Esophagus muscularis mucosa (tissue), 4 donors: ENCODE results near the gene CNNM2. TPM values are rescaled to one million over a fixed set of nuclear protein-coding genes. Genes with fewer than 3 reads are reported as not detected.

ENCODE experiments used
- DNase-seq: peaks from one replicate; pipeline ENCODE4 v3.0.0-alpha.2; 2017; ENCODE audit errors: extremely low spot score
- H3K27ac ChIP-seq, 4 donors: fragments of 200-600 bp; sonication (generic); replicated peaks in 1 of 4; 1 replicate in 3 of 4; 2 replicates in 1 of 4; pipeline ENCODE4 v1.5.1; 2016 to 2019; ENCODE audit warnings: mild to moderate bottlenecking in 1 of 4
- H3K27me3 ChIP-seq, 4 donors: fragments of 200-600 bp; sonication (generic); one replicate each; pipeline versions ENCODE4 v1.5.1 to v1.6.0; 2016 to 2019
- H3K36me3 ChIP-seq, 4 donors: fragments of 200-600 bp; sonication (generic); one replicate each; pipeline ENCODE4 v1.5.1; 2016 to 2019
- H3K4me1 ChIP-seq, 4 donors: fragments of 200-600 bp; sonication (generic); one replicate each; pipeline ENCODE4 v1.5.1; 2016 to 2019
- H3K4me3 ChIP-seq, 4 donors: fragments of 200-600 bp; sonication (generic); 1 replicate in 2 of 4; 2 replicates in 2 of 4; pipeline ENCODE4 v1.5.1; 2016 to 2019; ENCODE audit warnings: mild to moderate bottlenecking in 4 of 4, moderate library complexity in 1 of 4
- H3K9me3 ChIP-seq, 4 donors: fragments of 200-600 bp; sonication (generic); 1 replicate in 3 of 4; 2 replicates in 1 of 4; pipeline ENCODE4 v1.5.1; 2016 to 2019
- EP300 ChIP-seq: sonication (generic); formaldehyde crosslinking; IDR thresholded peaks from one replicate; pipeline ENCODE4 v1.6.1; 2017; ENCODE audit warnings: antibody characterized with exemption
- POLR2A ChIP-seq: fragments of 450-650 bp; IDR thresholded peaks from one replicate; pipeline ENCODE4 v1.6.1; 2017; ENCODE audit warnings: antibody characterized with exemption, moderate library complexity, mild to moderate bottlenecking, low read depth
- POLR2AphosphoS5 ChIP-seq, 2 donors: sonication (generic); formaldehyde crosslinking; IDR thresholded peaks; one replicate each; pipeline ENCODE4 v1.6.1; 2017; ENCODE audit warnings: antibody characterized with exemption in 2 of 2
- WGBS: methylation state at CpG from one replicate; pipeline ENCODE4 v1.1.5; 2018; 5-methylcytosine and 5-hydroxymethylcytosine counted together
- intact Hi-C: fragments of 100-400 bp; cut with DNase I; formaldehyde crosslinking; loops from one replicate; pipeline ENCODE4 v1.15.1; 2023
- total RNA-seq, 4 donors: library from RNA; depleted of rRNA; stranded (reverse); fragments of >200 nt; gene quantifications; one replicate each; pipeline versions ENCODE4 v1.1.0 to v1.2.1, GENCODE V29; 2016
- TF ChIP-seq, protein P1 (sequence below), 3 experiments: fragments of 200-600 bp in 2 of 3; fragments of 450-650 bp in 1 of 3; sonication (generic) in 2 of 3; IDR thresholded peaks; one replicate each; pipeline ENCODE4 v1.5.1; 2017 to 2019; ENCODE audit warnings: antibody characterized with exemption in 3 of 3, mild to moderate bottlenecking in 2 of 3, moderate library complexity in 1 of 3

The CNNM2 gene
- total RNA-seq, 4 donors from 2014 or later: 4.0 to 9.3 (median 5.4) TPM

DNA sequence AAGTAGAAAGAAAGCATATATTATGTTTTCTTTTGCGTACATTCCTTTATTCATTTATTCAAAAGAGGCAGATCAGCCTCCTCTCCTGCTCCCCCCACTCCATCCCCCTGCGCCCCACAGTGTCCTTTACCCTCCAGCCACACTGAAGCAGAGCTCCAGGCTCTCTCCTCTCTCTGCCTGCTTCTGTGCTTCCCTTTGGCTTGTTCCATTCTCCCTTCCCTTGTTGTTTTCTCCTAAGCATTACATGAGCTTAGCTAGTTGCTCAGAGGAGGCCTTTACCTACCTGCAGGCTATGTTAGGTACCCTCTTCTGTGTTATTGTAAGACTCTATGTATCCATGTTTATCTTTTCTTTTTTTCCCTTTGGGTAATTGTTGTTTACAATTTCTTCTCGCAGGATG, 27.4 kb downstream of the CNNM2 start:
- Histone ChIP-seq H3K27me3 (no peaks in the 10 kb centered on the region), H3K4me1 (peaks cover 0 to 11% (median 8%) of the 10 kb centered on the region in 4 donors), H3K27ac (no peak overlapping the region), H3K4me3 (no peak overlapping the region), H3K9me3 (no peaks in the 10 kb centered on the region), H3K36me3 (no peaks in the 10 kb centered on the region)
- TF ChIP-seq EP300: no peak
- TF ChIP-seq, protein P1, sequence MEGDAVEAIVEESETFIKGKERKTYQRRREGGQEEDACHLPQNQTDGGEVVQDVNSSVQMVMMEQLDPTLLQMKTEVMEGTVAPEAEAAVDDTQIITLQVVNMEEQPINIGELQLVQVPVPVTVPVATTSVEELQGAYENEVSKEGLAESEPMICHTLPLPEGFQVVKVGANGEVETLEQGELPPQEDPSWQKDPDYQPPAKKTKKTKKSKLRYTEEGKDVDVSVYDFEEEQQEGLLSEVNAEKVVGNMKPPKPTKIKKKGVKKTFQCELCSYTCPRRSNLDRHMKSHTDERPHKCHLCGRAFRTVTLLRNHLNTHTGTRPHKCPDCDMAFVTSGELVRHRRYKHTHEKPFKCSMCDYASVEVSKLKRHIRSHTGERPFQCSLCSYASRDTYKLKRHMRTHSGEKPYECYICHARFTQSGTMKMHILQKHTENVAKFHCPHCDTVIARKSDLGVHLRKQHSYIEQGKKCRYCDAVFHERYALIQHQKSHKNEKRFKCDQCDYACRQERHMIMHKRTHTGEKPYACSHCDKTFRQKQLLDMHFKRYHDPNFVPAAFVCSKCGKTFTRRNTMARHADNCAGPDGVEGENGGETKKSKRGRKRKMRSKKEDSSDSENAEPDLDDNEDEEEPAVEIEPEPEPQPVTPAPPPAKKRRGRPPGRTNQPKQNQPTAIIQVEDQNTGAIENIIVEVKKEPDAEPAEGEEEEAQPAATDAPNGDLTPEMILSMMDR (IDR thresholded peaks at IDR 0.05): no peak
- TF ChIP-seq POLR2AphosphoS5 (IDR thresholded peaks at IDR 0.05): no peak
- no peak for TF ChIP-seq POLR2A
- intact Hi-C loops: no loop called here
- 81% methylated on average over 3 of the region's 3 CpGs for WGBS
- DNase-seq: no peak

DNA sequence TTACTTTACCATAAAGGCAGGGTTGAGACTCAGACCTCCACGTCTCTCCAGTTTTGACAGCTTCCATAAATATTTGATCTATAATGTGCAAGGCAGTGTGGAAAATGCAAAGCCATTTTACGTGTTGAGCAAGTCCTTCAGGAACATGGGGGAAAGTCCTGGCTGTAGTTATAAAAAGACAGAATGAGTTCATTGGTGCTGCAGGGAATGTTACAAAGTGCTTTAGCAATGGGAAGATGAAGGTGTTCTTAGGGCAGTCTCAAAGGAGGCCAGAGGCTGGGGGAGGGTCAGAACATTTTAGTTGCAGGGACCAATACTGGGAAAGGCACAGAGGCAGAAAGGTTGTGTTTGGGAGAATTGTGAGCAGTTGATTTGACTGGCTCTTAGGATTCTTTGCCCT, 27.9 kb downstream of the CNNM2 start:
- no peak for DNase-seq
- Histone ChIP-seq H3K36me3 (no peaks in the 10 kb centered on the region), H3K4me3 (no peak overlapping the region), H3K4me1 (peaks cover 0 to 11% (median 8%) of the 10 kb centered on the region in 4 donors), H3K9me3 (no peaks in the 10 kb centered on the region), H3K27ac (no peak overlapping the region), H3K27me3 (no peaks in the 10 kb centered on the region)
- no peak for TF ChIP-seq POLR2A
- no peak for TF ChIP-seq EP300
- TF ChIP-seq, protein P1 (IDR thresholded peaks at IDR 0.05): no peak
- TF ChIP-seq POLR2AphosphoS5 (IDR thresholded peaks at IDR 0.05): no peak
- 93% methylated on average over 2 of the region's 2 CpGs for WGBS
- intact Hi-C loops: no loop called here

DNA sequence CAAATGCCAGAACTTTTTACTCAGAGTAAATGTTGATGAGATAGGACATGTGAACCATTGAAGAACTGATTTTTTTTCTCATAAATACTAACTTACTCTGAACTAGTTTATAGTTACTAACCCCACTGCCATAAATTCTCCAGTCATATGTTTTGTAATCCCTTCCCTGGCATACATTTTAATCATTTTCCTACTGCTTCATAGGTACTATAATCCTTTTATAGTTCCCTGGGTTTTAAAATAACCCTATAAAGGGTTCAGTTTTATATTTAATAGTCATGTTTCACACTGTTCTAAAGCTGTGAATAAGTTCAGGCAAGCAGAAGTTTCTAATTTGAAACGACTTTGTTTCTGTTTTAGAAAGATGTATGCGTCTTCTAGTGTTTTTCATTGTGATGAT, 28.9 kb downstream of the CNNM2 start:
- WGBS: 85% methylated on average over 2 of the region's 2 CpGs
- no peaks in the 10 kb centered on the region for H3K9me3 ChIP-seq

DNA sequence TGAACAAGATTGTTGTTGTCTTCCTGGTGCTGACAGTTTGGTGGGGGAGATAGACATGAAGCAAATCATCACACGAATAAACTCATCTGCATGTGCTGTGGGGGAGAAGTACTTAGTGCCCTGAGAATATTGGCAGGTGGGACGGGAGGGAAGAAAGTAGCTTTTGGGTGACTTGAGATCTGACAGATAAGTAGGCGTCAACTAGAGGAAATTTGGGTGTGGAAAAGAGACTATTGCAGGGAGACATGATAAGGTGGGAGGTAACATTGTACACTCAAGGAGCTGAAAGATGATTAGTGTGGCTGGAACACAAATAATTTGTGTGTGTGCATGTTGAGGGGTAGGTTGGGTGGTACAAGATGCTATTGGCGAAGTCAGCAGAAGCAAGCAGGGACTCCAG, 30.1 kb downstream of the CNNM2 start:
- intact Hi-C loops: no loop called here
- WGBS: 92% methylated on average over 4 of the region's 4 CpGs
- no peaks in the 10 kb centered on the region for H3K9me3 ChIP-seq
- no peak overlapping the region for H3K27ac ChIP-seq
- TF ChIP-seq, protein P1 (IDR thresholded peaks at IDR 0.05): no peak
- TF ChIP-seq POLR2AphosphoS5 (IDR thresholded peaks at IDR 0.05) (no peak), EP300 (no peak), POLR2A (no peak)
- DNase-seq: no peak
- H3K27me3 ChIP-seq: no peaks in the 10 kb centered on the region
- H3K36me3 ChIP-seq: no peaks in the 10 kb centered on the region
- H3K4me3 ChIP-seq: no peak overlapping the region
- H3K4me1 ChIP-seq: peaks cover 0 to 11% (median 8%) of the 10 kb centered on the region in 4 donors

More for the DNA sequence above, 28.9 kb downstream of the CNNM2 start:
- no peak for DNase-seq
- Histone ChIP-seq H3K27me3 (no peaks in the 10 kb centered on the region), H3K4me3 (no peak overlapping the region), H3K4me1 (peaks cover 0 to 11% (median 8%) of the 10 kb centered on the region in 4 donors), H3K36me3 (no peaks in the 10 kb centered on the region), H3K27ac (no peak overlapping the region)
- TF ChIP-seq EP300 (no peak), POLR2AphosphoS5 (IDR thresholded peaks at IDR 0.05) (no peak), POLR2A (no peak)
- TF ChIP-seq, protein P1 (IDR thresholded peaks at IDR 0.05): no peak
- intact Hi-C loops: no loop called here

DNA sequence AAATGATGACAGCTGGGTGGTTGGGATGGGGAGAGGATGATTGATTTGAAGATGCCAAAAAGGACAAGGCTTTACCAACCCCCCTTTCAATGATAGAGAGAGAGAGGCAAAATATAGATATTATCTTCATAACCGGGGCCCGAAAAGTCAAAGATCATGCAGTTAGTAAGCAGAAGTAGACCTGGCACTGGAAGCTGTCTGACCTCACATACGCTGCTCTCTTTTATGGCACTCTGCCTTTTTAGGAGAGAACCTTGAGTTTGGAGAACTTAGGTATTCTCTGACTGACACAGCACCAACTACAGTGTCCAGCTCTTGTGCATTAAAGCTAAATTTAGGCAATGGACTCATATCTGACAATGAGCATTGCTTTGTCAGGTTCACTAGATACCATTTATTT, 30.7 kb downstream of the CNNM2 start:
- no peak for TF ChIP-seq POLR2AphosphoS5 (IDR thresholded peaks at IDR 0.05)
- TF ChIP-seq, protein P1 (IDR thresholded peaks at IDR 0.05): no peak
- no peak for TF ChIP-seq POLR2A
- TF ChIP-seq EP300: no peak
- Histone ChIP-seq H3K4me3 (no peak overlapping the region), H3K27me3 (no peaks in the 10 kb centered on the region), H3K4me1 (peaks cover 0 to 11% (median 8%) of the 10 kb centered on the region in 4 donors), H3K27ac (no peak overlapping the region), H3K9me3 (no peaks in the 10 kb centered on the region), H3K36me3 (no peaks in the 10 kb centered on the region)
- intact Hi-C loops: no loop called here
- DNase-seq: no peak
- 89% methylated on average over 3 of the region's 3 CpGs for WGBS
